Measurements from ENCODE around the gene EXOC4. TPM values are rescaled to one million over a fixed set of nuclear protein-coding genes. Genes with fewer than 3 reads are reported as not detected.

The EXOC4 gene
- total RNA-seq, 1 experiment from 2014 or later = 75.8 TPM

DNA sequence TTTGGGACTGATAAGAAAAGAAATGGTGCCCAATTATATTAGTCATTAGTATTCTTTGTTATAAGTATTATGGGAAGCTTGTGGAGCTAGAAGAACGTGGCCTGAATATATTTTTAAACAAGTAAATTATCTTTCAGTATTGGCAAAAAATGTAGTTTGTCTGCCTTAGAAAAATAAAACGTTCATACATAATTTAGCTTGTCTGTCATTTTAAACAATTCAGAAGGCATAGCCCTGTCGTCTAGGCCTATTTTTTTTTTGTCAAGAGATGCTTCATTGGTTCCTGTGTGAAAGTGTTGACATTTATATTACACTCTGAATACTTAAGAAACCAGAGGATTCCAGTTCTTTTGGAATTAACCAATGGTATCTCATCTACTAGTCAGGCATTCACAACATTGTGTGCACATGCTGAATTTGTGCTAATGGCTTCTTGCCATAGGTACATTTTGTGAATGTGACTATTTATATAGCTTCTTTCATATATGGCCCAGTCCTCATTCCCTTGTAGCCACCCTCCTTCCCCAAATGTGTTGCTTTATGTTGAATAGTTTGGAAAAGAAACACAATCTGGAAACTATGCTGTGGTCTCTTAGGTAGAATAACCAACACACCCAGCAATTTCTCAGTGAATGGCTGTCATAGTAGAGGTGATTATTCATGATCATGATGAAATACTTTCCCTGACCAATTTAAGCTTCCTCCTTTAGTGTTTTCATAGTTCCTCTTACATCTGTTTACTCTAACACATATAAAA is 435.8 kb downstream of the EXOC4 start:
- no peak overlapping the region for H3K27ac ChIP-seq (ENCODE audit: insufficient read length, low read depth, low read length)
- H3K4ac ChIP-seq (ENCODE audit: low read depth, low read length) = no peak overlapping the region
- no peaks in the 10 kb centered on the region for H3K27me3 ChIP-seq (ENCODE audit: insufficient read depth, low read length)
- no peaks in the 10 kb centered on the region for H3K9me3 ChIP-seq (ENCODE audit: control insufficient read depth, low read depth, low read length)
- no peaks in the 10 kb centered on the region for H3K27me3 Mint-ChIP-seq (ENCODE audit: low read depth)
- no peaks in the 10 kb centered on the region for H3K79me2 ChIP-seq (ENCODE audit: insufficient read depth, low read length)
- no peak overlapping the region for H2AFZ ChIP-seq (ENCODE audit: low read length)
- H3K4me1 ChIP-seq (ENCODE audit: insufficient read depth, low read length) = no peaks in the 10 kb centered on the region
- no peaks in the 10 kb centered on the region for H4K20me1 ChIP-seq (ENCODE audit: control insufficient read depth, insufficient read depth, insufficient read length)
- no peak for DNase-seq
- H3T11ph ChIP-seq (ENCODE audit: low read length) = no peak overlapping the region
- no peak overlapping the region for H2BK15ac ChIP-seq (ENCODE audit: low read depth, low read length)
- H3K4me2 ChIP-seq (ENCODE audit: insufficient read depth, insufficient read length, low read length) = no peak overlapping the region
- no peak overlapping the region for H2BK120ac ChIP-seq (ENCODE audit: low read depth, low read length, poor library complexity, severe bottlenecking)
- H2BK12ac ChIP-seq (ENCODE audit: insufficient read length, low read depth, low read length) = no peak overlapping the region
- H2AK5ac ChIP-seq (ENCODE audit: insufficient read length, low read length) = no peak overlapping the region
- H3K79me1 ChIP-seq (ENCODE audit: insufficient read depth, low read depth, low read length, poor library complexity, severe bottlenecking) = no peaks in the 10 kb centered on the region
- H4K8ac ChIP-seq (replicated peaks; ENCODE audit: insufficient read length, low read depth, low read length) = no peak overlapping the region
- H3K36me3 Mint-ChIP-seq (ENCODE audit: insufficient read depth in 1 of 3, low read depth in 3 of 3) = peaks cover 0 to 2% (median 0%) of the 10 kb centered on the region in 3 experiments; a peak in 2 of 7 replicates
- no peak overlapping the region for H3K56ac ChIP-seq (ENCODE audit: insufficient read length, low read depth, low read length)
- H4K91ac ChIP-seq (ENCODE audit: insufficient read length, low read depth, low read length) = no peak overlapping the region
- H3K18ac ChIP-seq (ENCODE audit: insufficient read length, low read depth, low read length) = no peak overlapping the region
- H3K9ac ChIP-seq (ENCODE audit: extremely low read depth, insufficient read length, low read length) = no peak overlapping the region
- no peak overlapping the region for H2BK5ac ChIP-seq (ENCODE audit: insufficient read length, low read length)
- H3K9me3 Mint-ChIP-seq = no peaks in the 10 kb centered on the region
- no peak overlapping the region for H3K14ac ChIP-seq (ENCODE audit: insufficient read depth, low read length)
- TF ChIP-seq CTCF (conservative IDR thresholded peaks at IDR 0.05) = no peak
- no peaks in the 10 kb centered on the region for H3K23me2 ChIP-seq (ENCODE audit: insufficient read length, low read depth, low read length, poor library complexity, severe bottlenecking)
- peaks cover 17 to 22% of the 10 kb centered on the region in 2 experiments for H3K4me1 Mint-ChIP-seq
- WGBS (ENCODE audit: extremely low coverage, insufficient read length, low lambda C conversion rate) = no CpG with 5 or more reads among the region's 3 CpGs
- H3K27ac Mint-ChIP-seq = no peak overlapping the region
- H2BK20ac ChIP-seq (ENCODE audit: low read depth, low read length, poor library complexity, severe bottlenecking) = no peak overlapping the region
- H3K23ac ChIP-seq (ENCODE audit: insufficient read length, low read depth, low read length) = no peak overlapping the region
- no peak overlapping the region for H4K5ac ChIP-seq (ENCODE audit: insufficient read length, low read depth, low read length)
- no peak overlapping the region for H3K4me3 Mint-ChIP-seq
